CD4-positive, alpha-beta T cell treated with Interleukin-4 for 1 hour (primary cell): ENCODE data around the gene TMTC4.
A peak's percentile ranks its signal among the peaks of the same experiment; 100 is the strongest.

Experiments
- DNase-seq, 2 donors: peaks; one replicate each; pipeline ENCODE4 v3.0.0-alpha.2; 2020 to 2022

The TMTC4 gene

DNA sequence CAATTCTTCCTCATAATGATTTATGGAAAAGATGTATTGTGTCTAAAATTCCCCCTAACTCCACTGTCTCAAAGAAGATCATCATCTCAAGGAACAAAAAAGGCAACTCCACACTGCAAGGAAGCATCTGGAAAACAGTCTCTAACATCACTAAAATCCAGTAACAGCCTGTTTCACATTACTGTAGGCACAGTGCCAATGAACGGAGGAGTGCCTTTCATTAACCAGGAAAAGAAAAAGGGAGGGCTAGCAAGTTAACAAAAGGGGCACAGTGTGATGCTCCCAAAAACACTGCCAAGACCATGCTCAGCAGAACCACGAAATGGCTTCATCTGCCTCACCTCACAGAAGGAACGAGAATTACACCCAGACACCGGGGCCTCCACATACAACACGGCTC, 8.5 kb downstream of the TMTC4 start:
- DNase-seq: no peak

DNA sequence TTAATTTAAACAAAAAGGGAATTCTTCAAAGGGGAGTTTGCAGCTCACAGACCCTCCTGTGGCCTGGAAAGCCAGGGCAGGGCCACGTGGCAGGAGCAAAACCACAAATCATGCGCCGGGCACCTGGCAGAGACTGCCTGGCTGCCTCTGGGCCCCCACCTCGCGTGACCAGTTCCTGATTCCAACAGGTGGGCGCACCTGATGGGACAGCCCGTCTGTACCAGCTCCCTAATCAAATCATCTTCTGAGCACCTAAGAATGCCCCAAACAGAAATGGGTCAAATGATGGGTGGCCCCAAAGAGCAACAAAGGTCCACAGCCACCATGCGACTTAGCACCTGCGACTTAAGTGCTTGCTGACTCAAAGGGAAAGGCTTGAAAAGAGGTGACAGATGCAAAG, 9.2 kb downstream of the TMTC4 start:
- no peak for DNase-seq

DNA sequence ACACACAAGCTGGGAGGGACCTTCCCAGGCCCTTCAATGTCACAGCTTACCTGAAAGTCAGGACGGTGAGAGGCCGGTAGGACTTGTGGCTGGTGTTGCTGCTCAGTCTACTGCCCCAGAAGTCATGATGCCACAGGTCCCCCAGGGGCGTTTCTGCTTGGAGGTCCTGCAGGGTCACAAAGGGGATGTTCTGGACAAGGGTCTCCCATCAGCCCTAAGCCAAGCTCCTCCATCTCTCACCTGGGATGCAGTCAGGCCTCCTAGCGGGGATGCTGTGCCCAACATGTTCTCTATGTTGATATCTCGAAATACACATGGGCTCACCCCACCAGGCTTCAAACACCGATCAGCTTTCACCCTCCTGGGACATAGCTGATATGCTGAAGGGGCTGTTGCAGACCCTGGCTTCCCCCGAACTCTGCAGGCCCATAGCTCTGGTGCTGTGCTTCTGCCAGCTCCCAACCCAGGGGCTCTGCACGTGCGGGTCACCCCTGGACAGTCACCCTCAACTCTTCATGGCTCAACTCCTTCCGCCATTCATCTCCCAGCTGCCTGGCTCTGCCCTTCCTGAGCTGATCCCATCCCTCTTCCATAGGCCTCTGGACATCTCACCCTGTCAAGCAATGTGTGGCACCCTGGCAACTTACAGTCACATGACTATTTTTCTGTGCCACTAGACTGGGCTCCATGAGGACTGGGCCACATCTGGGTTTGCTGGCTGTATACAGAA, 10.3 kb downstream of the TMTC4 start:
- no peak for DNase-seq

DNA sequence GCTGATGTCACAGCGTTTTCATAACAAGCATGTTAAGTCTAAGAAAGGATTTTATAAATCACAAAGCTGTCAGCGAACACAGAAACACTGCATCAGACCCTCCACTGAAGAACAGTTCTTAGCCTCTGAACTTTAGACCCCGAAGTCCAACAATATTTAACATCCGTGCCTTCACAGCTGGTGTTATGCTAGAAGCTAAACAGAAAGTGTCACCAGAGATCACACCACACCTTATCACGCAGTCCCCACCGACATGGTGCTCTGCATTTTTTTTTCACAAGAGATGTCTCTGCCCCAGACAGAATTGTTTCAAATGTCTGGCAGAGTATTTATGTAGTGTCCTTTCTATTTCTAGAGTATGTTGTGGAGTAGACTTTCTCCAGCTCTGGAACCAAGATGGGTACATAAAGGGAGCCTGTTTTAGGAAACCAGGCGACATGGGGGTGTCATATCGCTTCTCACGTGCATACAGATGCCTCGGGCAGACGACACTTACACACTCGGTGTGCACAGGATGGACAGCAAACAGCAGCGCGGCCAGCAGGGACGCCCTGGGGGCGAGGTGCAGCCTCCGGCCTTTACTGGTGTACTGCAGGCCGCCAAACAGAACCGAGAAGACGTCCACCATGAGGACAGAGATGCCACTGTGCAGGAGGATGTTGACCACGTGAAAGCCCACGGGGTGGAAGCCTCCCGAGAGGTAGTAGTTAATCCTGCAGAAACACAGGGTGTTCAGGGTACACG, 12.0 kb downstream of the TMTC4 start:
- DNase-seq: no peak

DNA sequence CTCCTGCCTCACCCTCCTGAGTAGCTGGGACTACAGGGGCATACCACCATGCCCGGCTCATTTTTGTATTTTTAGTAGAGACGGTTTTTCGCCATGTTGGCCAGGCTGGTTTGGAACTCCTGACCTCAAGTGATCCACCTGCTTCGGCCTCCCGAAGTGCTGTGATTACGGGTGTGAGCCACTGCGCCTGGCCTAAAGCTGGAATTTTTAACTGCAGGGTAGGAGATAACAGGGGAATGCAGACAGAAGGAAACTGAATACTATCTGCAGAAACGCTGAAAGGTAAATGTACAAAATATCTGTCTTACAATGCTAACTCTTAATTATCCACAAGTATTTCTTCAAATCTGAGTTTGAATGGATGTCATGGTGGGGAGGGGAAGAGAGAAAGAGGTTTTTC, 13.8 kb downstream of the TMTC4 start:
- no peak for DNase-seq

DNA sequence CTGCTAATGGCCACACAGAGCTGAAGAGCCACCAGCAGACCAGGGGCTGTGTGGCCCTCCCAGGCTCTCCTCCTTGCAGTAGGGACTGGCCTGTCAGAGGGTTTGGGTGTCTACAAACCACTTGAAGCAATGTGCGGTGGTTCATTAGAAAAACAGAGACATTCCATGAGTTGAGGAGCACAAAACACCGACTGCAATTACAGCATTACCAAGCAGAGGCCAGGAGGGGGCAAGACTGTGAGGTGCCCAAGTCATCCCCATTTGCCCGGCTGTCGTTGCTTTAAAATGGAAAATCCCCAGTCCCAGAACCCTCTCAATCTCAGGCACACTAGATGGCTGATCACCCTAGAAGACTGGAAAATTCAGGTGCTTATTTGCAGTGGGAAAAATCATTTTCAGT, 15.0 kb downstream of the TMTC4 start:
- DNase-seq: no peak

DNA sequence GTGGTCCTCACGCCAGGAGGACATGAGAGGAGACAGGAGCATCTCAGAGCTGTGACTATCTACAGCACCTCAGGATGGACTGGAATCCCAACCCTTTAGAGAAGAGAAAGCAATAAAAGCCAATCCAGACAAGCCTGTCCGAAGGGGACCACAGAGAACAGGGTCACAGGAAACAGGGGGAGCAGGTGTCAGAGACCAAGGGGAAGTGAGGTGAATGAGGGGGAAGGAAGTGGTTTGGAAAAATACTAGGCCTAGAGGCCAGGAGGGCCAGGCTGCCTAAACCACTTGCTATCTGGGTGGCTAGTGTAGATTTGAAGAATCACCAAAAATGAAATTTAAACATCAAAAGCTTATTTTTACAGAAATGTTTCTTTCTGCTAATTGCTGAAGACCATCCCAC, 16.2 kb downstream of the TMTC4 start:
- DNase-seq: peak in 1 of 2 donors; percentile 6

DNA sequence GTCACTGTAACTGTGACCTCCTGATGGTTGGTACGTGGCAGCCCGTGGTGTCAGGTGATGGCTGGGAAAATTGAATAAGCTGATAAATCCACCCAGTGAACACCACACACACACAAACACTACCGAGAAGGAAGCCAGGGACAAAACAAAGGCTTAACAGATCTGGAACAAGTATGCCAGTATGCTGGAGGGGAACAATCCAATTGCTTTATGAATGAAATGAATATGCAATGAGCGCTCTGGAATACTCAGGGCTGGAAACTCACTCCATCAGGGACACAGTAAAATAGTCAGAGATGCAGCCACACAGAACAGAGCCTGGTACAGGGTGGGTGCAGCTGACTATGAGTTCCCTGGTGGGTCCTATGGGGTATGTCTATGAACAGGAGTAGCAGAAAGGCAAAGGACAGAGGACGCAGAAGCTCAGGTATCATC, 16.7 kb downstream of the TMTC4 start:
- DNase-seq: no peak

DNA sequence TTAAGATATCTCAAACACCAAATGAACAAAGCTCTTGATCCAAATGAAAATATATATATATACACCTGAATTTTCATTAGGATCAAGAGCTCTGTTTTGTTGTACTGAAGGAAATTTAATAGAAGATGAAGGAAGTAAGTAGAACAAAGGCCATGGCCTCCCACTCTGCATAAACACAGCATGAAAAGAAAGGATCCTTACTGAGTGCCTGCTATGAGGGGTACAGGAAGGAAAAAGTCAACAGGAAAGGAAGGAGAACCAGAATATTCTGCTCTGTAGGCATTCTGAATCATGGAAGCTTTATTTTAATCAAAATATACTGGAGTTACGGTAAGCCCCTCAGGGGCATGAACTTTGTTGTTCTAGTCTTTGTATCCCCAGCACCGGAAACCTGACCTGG, 22.1 kb downstream of the TMTC4 start:
- DNase-seq: no peak

DNA sequence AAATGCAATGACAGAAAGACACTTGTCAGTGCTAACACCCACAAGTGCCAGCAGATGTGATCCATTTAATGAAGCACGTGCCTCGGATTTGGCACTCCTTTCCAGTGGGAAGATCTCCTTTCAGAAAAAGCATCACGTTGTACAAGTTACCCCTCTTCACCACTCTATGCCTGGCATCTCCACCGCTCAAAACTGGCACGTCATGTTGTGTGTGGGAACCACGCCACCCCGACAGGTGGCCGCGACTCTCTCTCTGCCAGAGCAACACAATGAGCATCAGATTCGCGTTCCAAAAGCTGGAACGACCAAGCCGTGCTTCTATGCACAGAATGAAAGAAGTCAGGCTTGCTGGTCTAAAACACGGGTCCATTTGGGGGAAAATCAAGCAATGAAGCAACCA, 24.3 kb downstream of the TMTC4 start:
- no peak for DNase-seq

DNA sequence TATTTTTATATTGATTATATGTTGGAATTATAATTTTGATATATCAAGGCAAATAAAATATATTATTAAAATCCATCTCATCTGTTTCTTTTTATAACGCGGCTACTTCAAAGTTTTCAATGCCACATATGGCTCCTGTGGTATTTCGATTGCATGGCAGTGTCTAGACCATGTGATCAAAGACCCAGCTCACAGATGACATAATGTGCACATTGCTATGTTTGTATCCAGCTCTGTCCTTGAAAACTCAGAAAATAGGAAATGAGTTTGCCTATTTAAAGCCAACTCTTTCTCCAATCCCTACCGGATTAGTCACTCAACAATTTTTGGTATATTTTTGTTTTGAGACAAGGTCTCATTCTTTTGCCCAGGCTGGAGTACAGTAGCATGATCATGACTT, 26.2 kb downstream of the TMTC4 start:
- no peak for DNase-seq

DNA sequence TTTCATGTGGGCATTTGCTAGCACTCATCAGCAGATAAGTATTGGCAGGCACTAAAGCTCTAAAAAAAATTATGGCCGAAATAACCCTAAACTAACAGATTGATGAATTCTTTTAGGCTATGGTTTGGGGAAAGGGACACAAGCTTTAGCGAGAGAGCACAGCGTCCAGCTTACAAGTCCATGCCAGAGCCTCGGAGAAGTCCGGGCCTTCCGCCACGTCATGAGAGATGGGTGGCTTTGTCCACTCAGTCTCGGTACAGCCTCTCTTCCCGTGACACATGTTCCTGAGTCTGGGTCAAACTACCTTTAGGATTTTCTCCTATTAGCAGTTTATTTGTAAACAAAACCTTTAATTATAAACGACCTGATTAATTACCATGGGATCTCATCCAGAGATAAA, 27.7 kb downstream of the TMTC4 start:
- no peak for DNase-seq

DNA sequence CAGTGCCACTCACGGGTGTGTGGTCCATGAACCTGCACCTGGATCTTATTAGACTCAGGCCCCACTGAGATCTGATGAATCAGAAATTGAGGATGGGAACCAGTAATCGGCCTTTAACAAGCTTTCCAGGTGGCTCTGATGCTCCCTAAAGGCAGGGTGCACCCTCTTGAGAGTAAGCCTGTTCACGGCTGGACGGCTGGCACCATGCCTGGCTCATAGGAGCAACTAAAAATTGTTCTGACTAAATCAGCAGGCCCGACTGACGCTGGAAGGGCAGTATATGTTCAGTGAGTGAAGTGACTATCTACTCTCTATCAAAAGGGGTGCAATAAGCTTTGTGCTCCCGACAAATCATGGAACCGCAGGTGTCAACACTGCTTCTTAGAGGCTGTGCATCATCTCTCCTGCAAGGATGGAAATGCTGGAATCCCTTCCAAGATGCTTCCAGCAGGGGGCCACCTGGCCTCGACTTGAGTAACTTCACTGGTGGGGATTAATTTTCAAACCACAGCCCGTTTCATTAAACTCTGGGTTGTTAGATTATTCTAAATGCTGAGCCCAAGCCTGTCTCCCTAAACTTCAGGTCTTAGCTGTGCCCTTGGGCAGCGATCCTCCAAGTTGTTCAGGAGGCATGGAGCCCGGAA, 28.4 kb downstream of the TMTC4 start:
- DNase-seq: no peak

DNA sequence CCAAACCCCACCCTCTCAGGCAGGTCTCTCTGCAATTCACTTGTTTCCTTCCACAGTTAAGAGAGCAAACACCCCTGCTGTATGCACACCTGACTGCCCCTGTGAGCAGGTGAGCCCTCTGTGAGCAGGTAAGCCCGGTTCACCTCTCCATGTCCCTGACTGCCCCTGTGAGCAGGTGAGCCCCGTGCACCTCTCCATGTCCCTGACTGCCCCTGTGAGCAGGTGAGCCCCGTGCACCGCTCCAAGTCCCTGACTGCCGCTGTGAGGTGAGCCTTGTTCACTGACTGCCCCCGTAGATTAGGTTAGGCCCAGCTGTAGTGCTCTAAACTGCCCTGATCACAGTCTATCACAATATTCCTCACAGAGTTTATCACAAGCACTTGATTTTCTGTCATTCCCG, 29.2 kb downstream of the TMTC4 start:
- no peak for DNase-seq

DNA sequence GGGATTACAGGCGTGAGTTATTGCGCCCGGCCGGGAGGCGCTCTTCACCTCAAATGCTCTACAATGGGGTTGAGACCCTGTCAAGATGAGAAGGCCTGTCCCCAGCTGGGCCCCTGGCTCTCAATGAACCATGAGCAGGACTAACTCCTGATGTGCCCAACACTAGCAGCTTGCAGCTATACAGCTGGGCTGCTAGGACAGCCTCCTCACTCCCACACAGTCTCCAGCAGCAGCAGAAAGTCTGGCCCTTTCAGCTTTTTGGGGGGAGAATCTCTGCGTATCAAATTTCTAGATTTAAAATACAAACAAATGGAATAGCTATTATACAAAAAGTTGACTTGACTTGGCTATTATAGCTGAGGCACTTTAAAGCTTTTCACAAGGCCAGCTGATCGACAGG, 30.2 kb downstream of the TMTC4 start:
- DNase-seq: no peak

DNA sequence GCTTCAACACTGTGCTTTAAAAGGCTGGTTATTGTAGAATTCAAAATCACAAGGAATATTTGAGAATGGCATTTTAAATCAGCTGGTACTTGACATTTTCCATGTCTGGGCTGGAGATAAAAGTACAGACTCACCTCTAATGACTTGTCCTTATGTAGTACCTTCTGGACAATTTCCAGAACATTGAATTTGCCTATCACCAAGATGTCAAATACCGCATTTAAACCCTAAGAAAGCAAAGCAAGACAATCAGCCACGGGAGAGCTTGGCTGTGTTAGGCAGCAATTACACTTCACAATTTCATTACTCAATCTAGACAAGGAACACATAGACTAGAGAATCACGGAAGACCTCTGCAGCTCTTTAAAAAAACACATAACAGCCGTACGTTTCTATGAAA, 36.8 kb downstream of the TMTC4 start:
- DNase-seq: no peak

DNA sequence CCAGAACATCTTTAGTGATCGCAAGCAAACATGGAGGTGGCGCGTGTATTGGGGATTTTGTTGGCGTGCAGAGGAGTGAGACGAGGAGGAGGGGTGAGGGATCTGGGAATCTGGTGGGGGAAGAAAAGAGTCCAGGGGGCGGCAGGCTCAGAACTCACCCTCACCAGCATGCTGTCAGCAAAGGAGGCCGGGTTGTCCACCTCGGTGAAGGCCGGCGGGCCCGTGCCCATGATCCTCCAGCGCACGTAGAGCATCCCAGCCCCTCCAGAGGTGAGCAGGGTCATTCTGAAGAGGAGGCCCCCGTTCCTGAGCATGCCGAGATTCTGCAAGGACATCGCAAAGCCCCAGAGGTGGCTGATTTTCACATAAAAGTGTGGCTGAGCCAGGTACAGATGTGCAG, 37.2 kb downstream of the TMTC4 start:
- no peak for DNase-seq

DNA sequence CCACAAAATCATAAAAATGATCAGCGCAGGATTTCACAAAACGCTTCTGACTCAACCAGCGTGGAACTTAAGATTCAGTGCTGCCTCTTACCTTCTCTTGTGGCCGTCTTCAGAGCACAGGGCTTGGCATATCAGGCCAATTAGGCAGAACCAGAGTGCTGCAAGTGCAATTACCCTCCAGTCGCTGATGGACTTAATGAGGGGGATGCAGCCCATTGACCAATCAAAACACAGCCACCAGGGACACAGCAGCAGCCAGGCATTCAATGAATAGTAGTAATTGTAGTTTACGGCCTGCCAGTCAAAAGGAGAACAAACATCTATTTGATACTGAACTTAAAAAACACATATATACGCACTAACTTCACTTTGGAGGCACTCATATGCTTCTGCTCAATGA, 38.2 kb downstream of the TMTC4 start:
- DNase-seq: no peak

DNA sequence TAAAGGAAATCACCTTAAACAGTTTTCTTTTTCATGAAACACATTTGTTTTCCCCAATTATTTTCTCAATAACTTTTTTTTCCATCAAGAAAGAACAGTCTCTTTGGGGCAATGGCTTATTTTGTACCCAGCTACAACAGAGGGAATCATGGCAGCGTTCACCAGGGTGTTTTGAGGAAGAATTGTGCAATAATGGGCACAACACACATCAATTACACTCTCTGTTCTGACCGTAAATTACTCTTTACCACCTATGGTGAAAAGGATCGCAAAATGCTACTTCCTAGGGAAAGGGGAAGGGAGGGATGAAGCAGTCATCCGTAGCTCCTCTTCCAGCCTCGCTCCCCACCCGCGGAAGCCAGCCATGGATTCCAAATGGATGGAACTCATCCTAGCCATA, 38.6 kb downstream of the TMTC4 start:
- DNase-seq: no peak

DNA sequence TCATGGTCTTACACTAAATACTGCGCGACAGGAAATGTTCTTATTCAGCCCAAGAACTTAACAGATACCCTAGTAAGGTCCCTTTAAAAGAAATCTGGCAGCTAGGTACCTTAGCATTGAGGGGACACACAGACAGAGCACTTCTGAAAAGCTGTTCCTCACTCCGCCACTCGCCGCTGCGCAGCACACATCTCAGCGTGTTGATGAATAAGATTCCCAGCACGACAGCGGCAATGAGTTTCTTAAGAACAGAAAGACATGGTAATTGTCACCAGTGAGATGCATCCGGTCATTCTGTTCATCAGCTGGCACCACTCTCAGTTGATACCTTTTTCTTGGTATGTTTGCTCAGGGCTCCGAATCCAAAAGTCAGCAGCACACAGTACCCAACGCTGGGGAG, 39.9 kb downstream of the TMTC4 start:
- DNase-seq: no peak

DNA sequence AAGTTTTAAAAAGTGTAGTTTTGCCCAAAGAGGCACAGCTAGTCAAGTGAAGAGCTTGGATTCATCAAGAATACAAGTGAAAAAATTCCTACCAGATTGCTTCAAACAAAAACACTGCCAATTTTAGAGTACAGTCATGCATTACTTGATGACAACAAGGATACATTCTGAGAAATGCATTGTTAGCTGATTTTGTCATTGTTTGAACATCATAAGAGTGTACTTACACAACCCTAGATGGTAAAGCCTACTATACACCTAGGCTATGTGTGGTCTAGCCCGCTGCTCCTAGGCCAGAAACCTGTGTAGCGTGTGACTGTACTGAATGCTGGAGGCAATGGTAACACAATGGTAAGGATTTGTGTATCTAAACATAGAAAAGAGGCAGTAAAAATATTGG, 41.1 kb downstream of the TMTC4 start:
- DNase-seq: no peak

DNA sequence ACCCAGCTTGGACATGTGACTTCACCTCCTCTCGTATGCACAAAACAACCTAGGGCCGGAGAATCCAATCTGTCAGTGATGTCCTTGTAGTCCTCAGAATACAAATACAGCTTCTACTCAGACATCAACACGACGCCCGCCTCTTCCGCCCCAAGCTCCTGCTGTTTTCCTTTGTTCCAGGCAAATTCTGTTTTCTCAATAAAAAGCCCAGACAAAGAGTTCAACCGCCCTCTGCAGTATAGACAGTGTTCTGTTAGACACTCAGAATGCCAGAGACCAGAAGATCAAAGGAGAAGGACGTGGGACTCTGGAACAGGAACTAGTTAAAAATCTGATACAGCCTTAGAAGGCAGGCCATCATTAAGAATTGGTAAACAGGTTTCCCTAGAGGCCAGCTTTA, 44.0 kb downstream of the TMTC4 start:
- DNase-seq: no peak

DNA sequence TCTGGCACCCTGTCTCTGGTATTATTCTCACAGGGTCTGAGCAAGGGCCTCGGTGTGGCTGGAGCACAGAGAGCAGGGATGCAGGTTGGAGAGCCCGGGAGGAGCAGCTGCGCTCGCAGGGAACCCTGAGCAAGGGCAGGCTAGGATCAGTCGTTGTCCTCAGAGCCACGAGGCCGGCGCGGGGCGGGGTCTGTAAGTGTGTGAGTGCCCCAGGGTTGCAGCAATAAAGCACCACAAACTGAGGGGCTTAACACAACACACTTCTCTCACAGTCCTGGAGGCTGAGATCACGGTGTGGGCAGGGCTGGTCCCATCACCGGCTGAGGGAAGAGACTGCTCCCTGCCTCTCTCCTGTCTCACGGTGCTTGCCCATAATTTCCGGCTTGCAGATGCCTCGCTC, 47.5 kb downstream of the TMTC4 start:
- DNase-seq: no peak

DNA sequence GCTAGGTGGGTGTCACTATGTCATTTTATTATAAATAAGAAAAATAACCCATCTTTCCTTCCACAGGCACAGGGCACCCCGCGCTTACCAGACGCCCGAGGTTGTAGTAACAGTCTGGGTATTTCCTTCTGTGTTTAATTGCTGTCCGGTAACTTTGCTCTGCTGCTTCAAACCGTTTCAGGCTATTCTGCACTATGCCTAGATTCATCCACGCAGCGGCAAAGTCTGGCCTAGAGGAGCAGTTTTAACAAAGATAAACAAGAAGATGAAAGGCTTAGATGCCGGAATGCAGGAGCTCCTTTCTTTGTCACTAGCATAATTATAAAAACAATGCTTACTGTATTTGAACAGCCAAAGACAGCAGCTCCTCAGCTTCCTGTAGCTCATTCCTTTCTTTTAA, 49.1 kb downstream of the TMTC4 start:
- no peak for DNase-seq
